CD4-positive, alpha-beta T cell treated with Interleukin-2 at 100 ng/mL for 4 hours (primary cell): ENCODE results near the gene NSMCE1.
"Not testable (repeated sequence)": the region's sequence is repeated elsewhere in the genome, so short reads cannot be mapped to it uniquely, and the experiment has no call there.

Experiments
- DNase-seq: peaks from one replicate; pipeline ENCODE4 v3.0.0-alpha.2; 2020; ENCODE audit warnings: low spot score

The NSMCE1 gene

DNA sequence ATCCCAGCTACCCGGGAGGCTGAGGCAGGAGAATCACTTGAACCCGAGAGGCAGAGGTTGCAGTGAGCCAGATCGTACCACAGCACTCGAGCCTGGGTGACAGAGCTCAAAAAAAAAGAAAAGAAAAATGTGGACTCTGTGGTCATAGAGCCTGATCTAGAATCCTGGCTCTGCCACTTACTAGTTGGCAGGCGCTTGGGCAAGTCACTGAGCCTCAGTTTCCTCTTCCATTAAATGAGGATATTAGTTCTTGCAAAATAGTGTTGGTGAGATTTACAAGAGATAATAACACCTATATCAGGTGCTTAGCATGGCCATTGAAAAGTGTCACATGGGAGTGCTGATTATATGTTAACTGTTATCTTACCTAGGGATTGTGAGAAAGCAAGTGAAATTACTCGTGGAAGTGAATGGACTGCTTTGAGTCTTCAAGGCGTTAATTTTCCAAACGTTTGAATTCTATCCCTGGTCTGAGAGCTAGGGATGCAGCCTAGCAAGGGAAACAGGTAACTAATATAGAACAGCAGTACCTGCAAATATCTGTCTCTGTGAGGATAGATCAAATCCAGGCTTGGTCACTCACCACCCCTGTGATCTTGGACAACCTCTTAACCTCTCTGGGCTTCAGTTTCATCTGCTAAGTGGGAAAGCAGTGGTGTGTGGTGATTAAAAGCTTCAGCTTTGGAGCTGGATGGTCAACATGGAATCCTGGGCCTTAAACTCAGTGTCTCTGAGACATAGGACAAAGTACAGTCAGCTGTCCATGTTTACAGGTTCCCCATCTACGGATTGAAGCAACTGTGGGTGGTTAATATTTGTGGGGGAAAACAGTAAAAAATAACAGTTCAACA, 953 bp upstream of the NSMCE1 start:
- no peak for DNase-seq

DNA sequence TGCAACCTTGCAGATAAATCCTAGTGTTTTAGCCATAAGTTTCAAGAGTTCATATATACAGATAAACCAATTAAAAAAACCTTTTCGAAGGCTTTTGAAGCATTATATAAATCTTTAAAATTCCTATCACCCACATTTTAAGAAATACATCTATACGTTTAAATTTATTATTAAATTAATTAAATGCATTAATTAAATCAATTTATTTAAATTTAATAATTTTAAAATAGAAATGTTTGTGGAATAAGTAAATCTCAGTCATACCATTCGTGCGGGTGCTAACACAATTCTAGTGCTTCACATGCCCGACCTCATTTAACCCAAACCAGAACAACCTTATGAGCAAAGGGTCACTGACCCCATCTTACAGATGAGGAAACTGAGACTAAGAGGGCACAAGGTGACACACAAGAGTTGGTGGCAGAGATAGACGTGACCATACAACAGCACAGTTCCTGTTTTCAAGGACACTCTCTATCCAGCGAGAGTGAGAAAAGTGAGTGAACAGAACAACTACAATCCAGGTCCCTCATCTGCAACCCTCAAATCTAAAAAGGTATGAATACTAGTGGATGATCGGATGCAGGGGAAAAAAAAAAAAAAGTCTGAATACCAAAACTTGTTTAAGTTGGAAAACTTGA, 1.4 kb downstream of the NSMCE1 start:
- no peak for DNase-seq

DNA sequence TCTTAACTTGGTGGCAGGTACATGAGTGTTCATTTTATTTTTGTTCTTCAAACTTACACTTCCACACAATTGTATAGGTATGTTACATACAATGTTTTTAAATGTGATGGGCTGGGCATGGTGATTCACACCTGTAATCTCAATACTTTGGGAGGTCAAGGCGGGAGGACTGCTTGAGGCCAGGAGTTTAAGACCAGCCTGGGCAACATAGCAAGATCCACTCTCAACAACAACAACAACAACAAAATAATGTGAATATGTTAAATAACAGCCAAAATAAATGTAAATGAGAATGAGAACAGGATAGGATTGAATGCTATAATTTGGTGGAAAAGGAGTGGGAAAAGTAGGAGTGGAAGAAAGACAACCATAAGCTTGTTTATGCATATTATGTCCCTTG, 2.6 kb downstream of the NSMCE1 start:
- DNase-seq: no peak

DNA sequence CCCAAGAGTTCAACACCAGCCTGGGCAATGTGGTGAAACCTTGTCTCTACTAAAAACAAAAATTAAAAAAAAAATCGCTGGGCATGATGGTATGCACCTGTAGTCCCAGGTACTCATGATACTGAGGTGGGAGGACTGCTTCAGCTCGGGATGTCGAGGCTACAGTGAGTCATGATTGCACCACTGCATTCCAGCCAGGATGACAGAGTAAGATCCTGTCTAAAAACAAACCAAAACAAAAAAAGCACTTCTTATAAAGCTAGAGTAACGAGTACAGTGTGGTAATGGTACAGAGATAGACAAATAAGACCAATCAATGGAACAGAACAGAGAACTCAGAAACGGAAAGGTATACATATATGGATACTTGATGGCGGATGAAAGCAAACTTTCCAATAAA, 4.4 kb downstream of the NSMCE1 start:
- no peak for DNase-seq

DNA sequence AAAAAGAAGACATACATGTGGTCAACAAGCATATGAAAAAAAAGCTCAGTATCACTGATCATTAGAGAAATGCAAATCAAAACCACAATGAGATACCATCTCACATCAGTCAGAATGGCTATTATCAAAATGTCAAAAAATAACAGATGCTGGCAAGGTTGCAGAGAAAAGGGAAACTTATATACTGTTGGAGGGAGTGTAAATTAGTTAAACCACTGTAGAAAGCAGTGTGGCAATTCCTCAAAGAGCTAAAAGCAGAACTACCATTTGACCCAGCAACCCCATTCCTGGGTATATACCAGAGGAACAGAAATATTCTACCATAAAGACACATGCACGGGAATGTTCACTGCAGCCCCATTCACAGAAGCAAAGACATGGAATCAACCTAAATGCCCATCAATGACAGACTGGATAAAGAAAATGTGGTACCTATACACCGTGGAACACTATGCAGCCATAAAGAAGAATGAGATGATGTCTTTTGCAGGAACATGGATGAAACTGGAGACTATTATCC, 5.6 kb downstream of the NSMCE1 start:
- DNase-seq: not testable (repeated sequence)

DNA sequence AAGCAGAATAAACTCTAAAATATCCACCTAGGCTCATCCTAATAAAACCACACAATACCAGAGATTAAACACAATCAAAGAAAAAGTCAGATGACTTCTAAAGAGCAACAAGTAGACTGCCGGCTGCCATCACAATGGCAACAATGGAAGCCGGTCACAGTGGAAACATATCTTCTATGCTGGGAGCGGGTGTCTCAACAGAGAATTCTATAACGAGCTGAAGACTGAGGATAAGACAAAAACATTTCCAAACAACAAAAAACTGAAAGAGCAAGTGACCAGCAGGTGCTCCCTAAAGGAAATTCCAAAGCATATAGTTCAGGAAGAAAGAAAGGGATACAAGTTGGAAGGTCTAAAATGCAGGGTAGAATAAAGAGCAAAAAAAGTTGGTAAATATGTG, 8.9 kb downstream of the NSMCE1 start:
- DNase-seq: no peak

DNA sequence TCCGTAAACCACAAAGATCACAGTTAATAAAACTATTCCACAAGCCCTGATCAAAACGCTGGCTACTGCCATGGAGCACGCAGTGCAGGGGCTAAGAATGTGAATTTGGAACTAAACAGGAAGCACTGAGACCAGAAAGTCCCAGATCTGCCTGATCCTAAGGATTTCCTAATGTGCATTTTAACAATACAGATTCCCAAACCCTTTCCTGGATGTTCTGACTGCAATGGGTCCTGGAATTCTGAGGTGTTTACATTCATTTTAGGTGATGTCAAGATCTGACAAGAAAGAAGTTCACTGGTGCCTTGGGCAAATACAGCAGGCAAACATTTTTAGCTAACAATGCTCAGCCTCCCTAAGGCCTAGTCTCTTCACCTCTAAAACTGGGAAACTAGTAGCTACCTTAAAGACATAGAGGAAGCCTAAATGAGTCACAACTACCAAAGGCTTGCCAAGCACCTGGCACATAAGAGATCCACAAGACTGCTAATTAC, 10.3 kb downstream of the NSMCE1 start:
- DNase-seq: no peak

DNA sequence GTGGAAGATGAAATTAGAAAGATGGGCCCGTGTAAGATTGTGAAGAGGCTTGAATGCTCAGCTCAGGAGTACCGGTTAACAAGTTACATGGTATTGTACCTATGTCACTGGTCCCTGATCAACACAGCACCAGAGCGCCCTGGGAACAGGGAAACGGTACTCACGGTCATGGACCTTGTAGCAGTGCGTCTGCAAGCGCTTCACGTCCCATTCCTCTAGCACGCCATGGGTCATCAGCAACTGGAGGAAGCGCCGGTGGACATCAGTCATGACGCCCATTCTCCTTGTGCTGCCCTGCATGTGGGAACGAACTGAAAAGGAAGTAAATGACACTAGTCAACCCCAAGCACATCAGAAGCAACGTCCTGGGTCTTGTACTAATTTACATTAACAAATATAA, 11.3 kb downstream of the NSMCE1 start:
- no peak for DNase-seq

DNA sequence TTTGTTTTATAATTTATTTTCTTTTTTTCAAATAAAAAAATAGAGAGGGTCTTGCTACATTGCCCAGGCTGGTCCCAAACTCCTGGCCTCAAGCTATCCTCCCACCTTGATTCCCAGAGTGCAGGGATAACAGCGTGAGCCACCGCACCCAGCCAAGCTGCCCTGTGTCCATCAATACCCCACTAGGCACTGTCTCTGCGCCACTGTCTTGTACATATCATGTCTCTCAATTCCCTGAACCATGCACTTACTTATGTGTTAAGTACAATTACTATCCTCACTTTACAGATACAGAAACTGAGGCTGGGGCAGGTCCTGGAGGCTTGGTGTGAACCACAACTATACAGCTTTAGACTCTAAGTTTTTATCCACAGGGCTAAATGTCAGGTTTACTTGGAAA, 11.7 kb downstream of the NSMCE1 start:
- no peak for DNase-seq

DNA sequence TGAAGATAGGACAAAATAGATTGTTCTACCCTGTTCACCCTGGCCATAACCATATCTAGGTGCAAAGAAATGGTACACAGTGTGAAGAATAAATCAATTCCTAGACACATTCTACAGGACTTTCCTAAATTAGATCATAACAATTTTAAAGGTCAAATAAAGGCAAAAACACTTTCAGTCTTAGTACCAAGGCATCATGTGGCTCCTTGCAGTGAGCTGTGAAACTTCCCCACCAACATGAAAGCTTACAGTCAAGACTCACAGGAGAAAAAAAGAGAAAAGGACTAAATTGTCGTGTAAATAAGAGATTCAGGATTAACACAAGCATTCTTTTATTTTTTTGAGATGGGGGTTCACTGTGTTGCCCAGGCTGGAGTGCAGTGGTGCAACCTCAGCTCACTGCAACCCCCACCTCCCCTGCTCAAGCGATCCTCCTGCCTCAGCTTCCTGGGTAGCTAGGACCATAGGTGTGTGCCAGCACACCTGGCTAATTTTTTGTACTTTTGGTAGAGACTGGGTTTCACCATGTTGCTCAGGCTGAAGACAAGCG, 14.2 kb downstream of the NSMCE1 start:
- DNase-seq: peak; percentile 46

DNA sequence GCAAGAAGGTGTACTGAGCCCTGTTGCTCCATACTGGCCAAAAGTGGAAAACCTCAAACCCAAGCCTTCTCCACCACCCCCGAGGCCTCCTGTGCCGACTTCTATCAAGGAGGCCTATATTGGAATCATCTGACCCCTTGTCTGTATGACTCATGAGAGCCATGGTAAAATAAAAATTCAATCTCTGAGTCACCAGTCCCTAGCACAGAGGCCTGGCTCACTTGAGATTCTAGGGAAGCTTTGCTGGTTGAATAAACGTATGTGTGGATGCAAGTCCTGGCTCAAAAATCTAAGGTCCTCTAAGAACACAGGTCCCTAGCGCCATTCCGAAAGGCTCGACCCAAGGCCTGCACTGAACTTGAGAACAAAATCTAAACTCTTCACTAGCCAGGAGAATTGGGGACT, 15.0 kb downstream of the NSMCE1 start:
- no peak for DNase-seq

DNA sequence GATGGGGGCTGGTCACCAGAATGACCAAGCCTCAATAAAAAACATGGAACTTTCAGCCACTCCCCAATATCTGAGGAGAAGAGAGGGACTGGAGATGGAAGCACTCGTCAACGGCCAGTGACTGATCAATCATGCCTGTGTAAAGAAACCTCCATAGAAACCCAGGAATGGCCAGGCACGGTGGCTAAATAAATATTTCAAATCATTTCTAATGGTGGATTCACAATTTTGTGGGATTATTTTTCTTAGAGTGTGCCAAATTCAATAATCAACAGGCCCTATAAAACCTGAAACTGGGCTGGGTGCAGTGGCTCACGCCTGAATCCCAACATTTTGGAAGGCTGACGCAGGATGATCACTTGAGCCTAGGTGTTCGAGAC, 16.4 kb downstream of the NSMCE1 start:
- DNase-seq: no peak

DNA sequence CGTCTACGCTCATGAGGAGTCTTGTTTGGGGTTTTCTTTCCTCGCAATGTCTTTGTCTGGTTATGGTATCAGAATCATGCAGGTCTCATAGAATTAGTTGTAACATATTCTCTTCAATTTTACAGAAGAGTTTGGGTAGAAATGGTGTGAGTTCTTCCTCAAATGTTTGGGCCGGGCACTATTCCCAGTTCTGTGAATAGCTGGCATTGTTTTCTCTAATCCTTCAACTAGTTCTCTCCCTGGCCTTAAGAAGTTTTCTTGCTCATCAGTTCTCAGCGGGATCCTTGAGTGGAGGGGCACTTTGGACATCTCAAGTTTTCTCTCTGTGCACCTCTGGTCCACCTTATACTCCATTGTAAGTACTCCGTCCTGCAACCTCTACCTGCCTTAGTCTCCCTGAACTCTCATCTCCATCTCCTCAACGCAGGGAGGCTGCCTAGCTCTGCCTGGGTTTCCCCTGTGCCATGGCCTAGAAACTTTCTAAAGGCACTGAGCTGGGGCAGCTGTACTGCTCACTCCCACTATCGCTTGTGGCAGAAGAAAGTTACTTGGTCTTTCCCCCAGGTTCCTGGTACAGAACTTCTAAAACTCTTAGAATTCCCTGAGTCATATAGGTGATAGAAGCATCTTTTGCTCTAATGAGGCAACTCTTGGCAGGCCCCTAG, 16.9 kb downstream of the NSMCE1 start:
- no peak for DNase-seq

DNA sequence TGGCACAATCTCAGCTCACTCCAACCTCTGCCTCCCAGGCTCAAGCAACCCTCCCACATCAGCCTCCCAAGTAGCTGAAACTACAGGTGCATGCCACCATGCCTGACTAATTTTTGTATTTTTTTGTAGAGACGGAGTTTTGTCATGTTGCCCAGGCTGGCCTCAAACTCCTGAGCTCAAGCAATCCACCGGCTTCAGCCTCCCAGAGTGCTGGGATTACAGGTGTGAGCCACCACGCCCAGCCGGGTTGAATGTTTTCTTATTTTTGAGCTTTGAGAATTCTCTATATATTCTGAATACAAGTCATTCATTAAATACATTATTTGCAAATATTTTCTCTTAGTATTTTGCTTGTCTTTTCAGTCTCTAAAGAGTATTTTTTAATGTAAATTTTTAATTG, 19.7 kb downstream of the NSMCE1 start:
- DNase-seq: not testable (repeated sequence)

DNA sequence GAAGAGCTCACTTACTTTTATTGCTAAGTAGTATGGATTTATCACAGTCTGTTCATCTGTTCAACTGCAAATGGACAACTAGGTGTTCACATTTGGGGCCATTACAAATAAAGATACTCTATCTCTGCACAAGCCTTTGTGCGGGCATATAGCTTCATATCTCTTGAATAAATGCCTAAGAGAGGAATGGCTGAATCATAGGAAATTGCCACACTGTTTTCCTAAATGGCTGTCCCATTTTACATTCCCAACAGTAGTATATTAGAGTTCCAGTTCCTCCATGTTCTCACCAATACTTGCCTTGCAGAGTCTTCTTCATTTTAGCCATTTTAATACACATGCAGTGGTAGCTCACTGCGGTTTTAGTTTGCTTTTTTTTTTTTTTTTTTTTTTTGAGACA, 20.5 kb downstream of the NSMCE1 start:
- no peak for DNase-seq

DNA sequence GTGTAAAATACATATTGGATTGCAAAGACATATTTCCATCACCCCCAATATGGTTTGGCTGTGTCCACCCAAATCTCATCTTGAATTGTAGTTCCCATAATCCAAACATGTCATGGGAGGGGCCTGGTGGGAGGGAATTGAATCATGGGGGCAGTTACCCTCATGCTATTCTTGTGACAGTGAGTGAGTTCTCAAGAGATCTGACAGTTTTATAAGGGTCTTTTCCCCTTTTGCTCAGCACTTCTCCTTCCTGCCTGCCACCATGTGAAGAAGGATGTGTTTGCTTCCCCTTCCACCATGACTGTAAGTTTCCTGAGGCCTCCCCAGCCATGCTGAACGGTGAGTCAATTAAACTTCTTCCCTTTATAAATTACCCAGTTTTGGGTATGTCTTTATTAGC, 21.5 kb downstream of the NSMCE1 start:
- DNase-seq: not testable (repeated sequence)

DNA sequence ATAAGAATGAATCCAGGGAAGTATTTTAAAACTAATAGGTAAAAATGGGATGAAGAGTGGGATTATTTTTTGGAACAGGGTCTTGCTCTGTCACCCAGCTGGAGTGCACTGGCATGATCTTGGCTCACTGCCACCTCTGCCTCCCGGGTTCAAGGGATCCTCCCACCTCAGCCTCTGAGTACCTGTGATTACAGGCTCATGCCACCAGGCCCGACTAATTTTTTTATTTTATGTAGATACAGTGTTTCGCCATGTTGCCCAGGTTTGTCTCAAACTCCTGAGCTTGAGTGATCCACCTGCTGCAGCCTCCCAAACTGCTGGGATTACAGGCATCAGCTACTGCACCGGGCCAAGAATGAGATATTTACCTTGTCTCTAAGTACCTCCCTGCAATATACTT, 22.1 kb downstream of the NSMCE1 start:
- no peak for DNase-seq

DNA sequence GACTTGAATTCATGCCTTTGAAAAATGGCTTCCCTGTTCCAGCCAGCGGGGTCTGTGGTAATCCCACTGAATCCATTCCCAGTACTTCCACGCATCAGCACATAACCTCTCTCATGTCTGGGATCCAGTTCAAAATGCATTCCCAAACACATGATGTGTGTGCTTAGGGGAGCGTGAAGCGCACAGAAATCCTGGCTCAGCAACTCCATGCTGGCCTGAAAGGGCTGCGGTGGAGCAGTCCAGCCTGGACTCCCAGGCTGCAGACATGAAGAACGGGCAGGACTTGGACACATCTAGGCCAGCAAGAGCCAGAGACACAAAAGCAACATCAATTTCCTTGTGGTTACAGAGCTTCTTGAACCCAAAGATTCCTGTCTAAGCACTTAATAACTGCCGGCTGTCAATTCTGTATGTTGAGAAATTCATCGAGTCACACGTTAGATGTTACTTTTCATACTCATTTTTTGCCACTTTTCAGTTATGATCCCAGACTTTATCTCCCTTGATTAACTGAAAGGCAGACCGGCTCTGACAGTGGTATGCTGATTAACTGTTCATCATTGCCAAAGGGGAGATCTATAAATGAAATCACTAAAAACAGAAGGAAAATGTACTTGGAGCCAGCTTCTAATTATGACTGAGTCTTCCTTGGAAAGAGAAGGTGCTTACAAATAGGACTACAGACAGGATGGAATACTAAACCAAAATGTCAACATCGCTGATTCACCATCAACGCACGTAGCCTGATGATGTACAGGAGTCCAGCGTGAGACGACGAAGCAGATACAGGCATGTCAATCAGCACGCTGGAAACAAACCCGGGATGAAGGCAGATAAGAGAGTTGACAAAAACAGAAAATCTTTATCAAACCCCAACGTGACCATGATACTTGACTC, 23.0 kb downstream of the NSMCE1 start:
- DNase-seq: no peak

DNA sequence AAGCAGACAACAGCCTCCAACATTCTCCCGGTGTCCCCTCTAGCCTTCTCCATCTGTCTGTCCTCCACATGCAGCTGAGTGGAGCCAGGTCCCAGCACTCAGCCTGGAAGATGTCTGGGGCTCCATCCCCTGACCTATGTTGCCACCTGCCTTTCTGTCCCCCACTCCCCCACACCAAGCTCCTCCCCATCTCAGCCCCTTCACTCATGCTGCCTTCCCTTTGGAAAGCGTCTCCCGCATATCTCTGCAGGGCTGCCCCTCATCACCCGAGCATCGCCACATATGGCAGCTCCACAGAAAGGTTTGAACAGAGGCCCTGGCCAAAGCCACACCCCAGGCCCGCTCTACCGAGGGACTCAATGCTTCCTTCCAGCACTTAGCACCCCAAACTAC, 24.2 kb downstream of the NSMCE1 start:
- no peak for DNase-seq

DNA sequence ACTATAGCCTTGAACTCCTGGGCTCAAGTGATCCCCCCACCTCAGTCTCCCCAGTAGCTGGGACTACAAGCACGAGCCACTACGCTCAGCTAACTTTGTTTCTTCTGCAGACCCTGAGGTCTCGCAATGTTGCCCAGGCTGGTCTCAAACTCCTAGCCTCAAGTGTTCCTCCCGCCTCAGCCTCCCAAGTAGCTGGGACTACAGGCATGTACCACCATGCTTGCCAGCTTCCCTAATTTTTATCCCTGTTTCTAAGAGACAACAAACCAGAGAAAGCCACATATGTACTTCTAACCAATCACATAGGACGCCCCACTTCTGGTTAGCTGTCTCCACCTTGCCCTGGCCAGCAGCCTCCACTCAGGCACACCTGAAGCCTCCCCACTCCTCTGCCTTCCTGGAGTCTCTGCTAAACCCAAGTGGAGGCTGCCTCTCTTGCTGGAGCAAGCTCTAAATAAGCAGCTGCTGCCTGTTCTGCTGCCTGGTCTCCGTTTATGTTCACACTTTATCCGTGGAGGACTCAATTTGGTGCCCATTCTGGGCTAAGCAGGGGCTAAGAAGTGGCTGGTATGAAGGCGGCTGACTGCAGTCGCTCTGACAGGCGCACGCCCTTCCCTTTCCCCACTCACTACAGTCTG, 24.7 kb downstream of the NSMCE1 start:
- DNase-seq: no peak
